T-helper 9 cell (primary cell): ENCODE measurements around the gene G6PD.
"Not testable (repeated sequence)": the region's sequence is repeated elsewhere in the genome, so short reads cannot be mapped to it uniquely, and the experiment has no call there.

Experiments used
- DNase-seq: peaks from one replicate; pipeline ENCODE4 v3.0.0-alpha.2; 2020

G6PD gene

DNA sequence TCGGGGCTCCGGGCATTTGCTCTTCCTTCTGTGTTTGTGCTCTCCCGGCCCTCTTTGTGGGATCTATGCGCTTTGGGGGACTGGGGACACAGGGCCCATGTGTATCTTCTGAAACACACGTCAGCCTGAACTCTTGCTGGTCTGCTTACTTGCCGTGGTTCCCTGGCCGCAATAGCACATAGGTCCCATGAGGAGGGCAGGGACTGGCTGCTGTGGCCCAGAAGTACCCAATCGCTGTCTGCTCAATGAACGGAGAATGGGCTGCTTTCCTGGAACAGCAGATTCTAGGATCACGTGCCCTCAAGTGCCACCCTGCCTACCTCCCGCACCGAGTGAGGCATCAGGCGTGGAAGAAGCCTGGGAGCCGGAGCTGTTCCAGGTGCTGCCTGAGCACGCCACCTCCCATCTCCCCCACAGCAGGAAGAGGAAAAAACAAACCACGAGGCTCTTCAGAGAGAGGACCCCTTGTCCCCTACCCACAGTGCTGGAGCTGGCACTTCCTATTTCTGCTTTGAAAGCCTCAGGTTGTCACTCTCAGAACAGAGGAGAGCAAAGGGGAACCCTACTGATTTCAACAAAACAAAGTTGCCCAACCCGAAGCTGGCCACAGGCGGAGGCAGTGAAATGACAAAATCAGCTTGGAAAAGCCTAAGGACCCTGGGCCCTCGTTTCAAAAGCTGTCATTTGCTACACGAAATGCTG lies 3.8 kb downstream of the G6PD start:
- DNase-seq = no peak

DNA sequence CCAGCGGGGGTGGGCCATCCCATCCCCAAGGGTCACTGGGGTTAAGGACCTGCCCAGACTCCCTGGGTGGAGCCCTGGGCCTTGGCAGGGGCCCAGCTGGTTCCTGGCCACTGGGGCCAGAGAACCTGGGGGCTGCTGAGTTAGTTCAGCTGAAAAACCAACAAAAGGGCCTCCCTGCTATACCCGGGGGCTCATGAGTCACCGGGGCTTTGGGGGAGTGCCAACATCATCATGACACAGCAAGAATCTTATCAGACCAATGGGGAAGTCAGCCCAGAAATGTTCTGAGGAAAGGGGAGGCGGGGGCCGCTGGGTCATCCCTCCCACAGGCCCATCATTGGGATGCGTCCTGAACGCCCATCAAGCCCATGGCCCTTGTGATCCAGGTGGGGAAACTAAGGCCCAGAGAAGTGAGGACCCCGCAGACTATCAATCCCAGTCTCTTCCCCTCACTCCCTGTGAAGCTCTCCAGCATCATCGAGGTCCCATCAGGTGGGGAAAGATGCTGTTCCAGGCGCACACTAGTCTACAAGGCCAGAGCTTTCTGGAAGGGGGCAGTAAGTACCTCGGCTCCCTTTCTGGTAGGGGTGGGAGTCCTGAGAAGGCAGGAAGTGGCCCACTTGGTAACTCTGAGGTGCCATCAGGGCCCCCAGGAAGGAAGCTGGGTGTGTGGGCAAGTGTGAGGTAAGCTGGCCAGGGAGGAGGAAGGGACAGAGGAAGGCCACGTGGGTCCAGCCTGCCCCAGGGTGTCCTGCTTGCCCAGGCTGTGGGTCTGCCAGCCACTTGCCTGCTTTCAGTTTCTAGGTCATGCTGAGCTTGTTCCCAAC lies 4.5 kb downstream of the G6PD start:
- no peak for DNase-seq

- DNase-seq = no peak
Measured at GRCh38 chrX:154541589-154541895, 5.1 kb downstream of the G6PD start.

DNA sequence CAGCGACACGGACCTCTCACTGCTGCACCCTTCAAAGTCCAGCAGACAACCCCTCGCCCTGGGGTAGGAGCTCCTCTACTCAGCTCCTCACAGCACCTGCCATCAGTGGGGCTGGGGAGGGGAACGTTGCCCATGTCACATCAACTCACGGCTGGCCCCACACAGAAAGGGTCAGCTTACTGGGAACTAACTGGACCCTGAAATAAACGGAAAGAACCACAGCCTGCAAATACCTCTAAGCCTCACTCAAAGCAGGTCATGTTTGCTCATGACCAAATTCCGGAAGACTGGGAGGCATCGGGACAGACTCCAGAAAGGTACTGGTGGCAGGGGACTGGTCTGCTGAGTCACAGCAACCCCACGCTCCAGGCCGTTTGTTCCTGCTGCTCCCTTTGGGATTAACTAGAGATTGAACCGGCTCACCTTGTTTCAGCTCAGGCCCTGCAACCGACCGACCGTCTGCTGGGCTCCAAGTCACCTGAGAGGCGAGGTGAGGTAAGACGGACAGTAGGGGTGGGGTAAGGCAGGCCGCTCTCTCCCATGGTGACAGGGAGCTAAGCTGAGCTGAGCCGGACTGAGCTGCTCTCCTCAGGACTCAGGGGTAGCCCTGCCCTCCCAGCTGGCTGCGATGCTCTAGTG lies 5.6 kb downstream of the G6PD start:
- no peak for DNase-seq

- DNase-seq = not testable (repeated sequence)
Measured at GRCh38 chrX:154540365-154540764, 6.3 kb downstream of the G6PD start.

DNA sequence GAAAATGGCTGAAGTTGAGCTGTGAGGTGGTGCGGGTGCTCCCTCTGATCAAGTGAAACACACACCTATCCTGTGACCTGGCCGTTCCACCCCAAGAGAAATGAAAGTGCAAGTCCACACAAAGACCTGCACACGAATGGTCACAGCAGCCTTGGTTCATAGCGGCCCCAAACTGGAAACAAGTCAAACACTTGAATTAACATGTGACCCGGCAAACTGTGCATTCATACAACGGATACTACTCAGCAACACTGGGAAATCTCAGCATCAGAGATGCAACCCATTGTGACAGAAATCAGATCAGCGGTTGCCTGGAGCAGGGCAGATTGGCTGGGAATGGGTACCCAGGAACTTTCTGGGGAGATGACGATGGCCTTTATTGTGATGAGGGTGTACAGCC lies 7.6 kb downstream of the G6PD start:
- no peak for DNase-seq

DNA sequence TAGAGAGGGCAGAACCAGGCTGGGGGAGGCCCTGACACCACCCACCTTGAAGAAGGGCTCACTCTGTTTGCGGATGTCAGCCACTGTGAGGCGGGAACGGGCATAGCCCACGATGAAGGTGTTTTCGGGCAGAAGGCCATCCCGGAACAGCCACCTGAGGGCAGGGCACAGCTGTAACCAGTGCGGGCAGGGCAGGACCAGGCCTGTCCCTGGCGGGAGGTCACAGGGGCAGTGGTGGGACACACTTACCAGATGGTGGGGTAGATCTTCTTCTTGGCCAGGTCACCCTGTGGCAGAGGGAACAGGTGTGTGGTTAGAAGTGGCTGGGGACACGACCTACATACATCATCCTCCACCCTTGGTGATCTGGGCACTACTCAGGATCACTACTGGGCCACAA lies 10.8 kb downstream of the G6PD start:
- no peak for DNase-seq

DNA sequence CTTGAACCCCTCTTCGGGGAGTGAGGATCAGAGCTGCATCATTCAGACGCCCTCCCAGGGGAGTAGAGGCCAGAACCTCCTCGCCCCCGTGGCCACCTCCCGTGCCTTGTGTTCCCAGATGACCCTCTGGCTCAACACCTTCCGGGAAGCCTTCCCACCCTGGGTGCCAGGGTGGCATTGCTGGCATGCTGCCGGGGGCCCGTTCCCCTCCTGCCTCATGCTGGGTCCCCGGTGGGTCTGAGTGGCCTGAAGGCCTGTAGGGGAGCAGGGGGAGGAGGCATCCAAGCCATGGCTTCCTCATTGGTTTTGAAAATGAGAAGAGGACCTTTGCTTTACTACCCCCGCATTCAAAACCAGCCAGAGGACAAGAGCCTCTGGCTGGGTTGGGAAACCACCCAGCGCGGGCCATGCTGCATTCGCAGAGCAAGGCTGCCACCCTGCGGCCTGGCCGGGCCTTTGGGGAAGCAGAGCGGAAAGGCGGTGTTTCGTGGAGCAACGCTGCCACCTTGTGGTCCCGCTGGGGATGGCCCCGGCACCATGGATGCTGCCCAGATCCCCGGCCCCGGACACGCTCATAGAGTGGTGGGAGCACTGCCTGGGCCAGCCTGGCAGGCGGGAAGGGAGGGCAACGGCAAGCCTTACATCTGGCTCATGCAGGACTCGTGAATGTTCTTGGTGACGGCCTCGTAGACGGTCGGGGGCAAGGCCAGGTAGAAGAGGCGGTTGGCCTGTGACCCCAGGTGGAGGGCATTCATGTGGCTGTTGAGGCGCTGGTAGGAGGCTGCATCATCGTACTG lies 11.9 kb downstream of the G6PD start:
- peak; percentile 91 for DNase-seq

GRCh38 chrX:154532690-154533089 lies 14.0 kb downstream of the G6PD start:
- DNase-seq = no peak

GRCh38 chrX:154531626-154532025 lies 15.0 kb downstream of the G6PD start:
- DNase-seq = no peak

- DNase-seq = no peak
Measured at GRCh38 chrX:154530286-154530685, 16.4 kb downstream of the G6PD start.

DNA sequence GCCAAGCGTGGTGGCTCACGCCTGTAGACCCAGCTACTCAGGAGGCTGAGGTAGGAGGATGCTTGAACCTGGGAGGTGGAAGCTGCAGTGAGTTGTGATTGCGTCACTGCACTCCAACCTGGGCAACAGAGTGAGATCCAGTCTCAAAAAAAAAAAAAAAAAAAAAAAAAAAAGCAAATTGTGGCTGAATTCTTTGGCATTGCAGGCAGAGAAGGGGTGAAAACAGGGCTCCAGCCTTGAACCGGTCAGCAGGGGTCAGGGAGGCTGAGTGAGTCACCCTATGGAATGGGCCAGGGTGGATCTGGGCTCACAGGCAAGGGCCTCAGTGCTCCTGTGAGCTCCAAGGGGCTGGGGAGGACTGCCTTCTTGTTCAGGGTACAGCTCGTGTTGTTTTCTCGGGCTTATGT lies 17.4 kb downstream of the G6PD start:
- no peak for DNase-seq

- no peak for DNase-seq
Measured at GRCh38 chrX:154526901-154527675, 19.6 kb downstream of the G6PD start.

DNA sequence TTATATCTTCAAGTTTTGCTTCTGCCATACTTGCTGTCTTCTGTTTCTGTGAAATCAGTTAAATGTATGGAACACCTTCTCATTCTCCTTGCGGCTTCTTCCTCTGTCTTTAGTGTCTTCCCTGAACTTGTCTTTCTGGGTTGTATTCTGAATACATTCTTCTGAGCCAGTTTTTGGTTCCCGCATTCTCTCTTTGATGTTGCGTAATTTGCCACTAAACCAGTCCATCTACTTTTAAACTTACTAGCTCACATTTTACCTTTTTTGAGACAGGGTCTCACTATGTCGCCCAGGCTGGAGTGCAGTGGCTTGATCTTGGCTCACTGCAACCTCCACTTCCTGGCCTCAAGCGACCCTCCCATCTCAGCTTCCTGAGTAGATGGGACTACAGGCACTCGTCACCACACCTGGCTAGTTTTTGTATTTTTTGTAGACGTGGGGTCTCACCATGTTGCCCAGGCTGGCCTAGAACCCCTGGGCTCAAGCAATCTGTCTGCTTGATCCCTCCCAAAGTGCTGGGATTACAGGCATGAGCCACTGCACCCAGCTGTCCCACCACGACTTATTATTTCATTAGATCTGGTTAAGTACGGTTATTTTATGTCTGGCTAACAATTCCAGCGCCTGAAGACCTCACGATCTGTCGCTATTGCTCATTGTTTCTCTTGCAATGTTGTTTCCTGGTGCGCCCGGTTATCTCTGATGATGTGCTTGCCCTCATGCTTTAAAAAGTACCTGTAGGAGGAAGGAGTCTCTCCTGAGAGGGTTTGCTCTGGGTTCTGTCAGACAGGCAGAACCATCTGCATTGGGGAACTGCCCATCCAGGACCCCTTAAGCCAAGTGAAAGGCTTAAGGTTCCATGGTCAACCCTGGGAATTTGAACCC lies 20.8 kb downstream of the G6PD start:
- no peak for DNase-seq

GRCh38 chrX:154519389-154519788 lies 27.3 kb downstream of the G6PD start:
- DNase-seq = no peak

GRCh38 chrX:154517101-154517781 lies 29.4 kb downstream of the G6PD start:
- no peak for DNase-seq

DNA sequence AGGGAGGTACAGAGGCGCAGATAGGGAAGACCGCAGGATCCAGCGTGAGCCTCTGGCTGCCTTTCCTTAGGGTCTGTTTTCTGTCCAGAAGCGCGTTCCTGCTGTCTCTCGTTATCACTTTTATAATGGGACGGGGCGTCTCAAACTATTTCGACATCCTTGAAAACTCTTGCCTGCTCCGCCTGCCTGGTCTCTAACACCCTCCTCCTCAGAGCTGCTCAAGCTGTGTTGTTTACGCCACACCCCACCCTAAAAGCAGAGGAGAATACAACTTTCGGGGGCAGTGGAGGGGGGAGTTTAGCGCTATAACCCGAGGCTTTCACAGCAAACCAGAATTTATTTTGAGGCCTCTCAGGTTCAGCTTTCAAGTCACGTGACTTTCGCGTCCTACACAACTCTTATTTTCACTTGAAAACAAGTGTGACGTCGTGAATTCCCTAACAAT lies 30.0 kb downstream of the G6PD start:
- DNase-seq = no peak

- DNase-seq = peak; percentile 88
Measured at GRCh38 chrX:154515966-154516655, 30.5 kb downstream of the G6PD start, which contains the start of gene FAM3A. Gene FAM3A (minus strand): TSS chrX:154516232. CDS start chrX:154515772, 460 bp downstream.

GRCh38 chrX:154515090-154515965 lies 31.3 kb downstream of the G6PD start:
- no peak for DNase-seq
